Ammon's horn (tissue), 1 donor: ENCODE data around the gene POU1F1.
"Not testable (repeated sequence)": the region's sequence is repeated elsewhere in the genome, so short reads cannot be mapped to it uniquely, and the experiment has no call there.

Experiments
- DNase-seq: peaks from one replicate; pipeline ENCODE4 v3.0.0-alpha.2; 2016; ENCODE audit warnings: low spot score

Gene POU1F1

GRCh38 chr3:87250009-87250408 is 26.4 kb downstream of the POU1F1 start:
- DNase-seq: no peak

- no peak for DNase-seq
Measured at GRCh38 chr3:87248831-87249230, 27.6 kb downstream of the POU1F1 start.

- DNase-seq: not testable (repeated sequence)
Measured at GRCh38 chr3:87248231-87248630, 28.2 kb downstream of the POU1F1 start.

- DNase-seq: no peak
Measured at GRCh38 chr3:87247430-87247773, 29.0 kb downstream of the POU1F1 start.

- DNase-seq: no peak
Measured at GRCh38 chr3:87246662-87247429, 29.5 kb downstream of the POU1F1 start.

- no peak for DNase-seq
Measured at GRCh38 chr3:87236093-87236492, 40.3 kb downstream of the POU1F1 start.

- no peak for DNase-seq
Measured at GRCh38 chr3:87233805-87234204, 42.6 kb downstream of the POU1F1 start.

- no peak for DNase-seq
Measured at GRCh38 chr3:87229113-87229512, 47.3 kb downstream of the POU1F1 start.

- peak; percentile 8 for DNase-seq
Measured at GRCh38 chr3:87228316-87228715, 48.1 kb downstream of the POU1F1 start.

GRCh38 chr3:87227835-87228144 is 48.6 kb downstream of the POU1F1 start:
- no peak for DNase-seq

GRCh38 chr3:87227104-87227834 is 49.1 kb downstream of the POU1F1 start, which contains the start of gene CHMP2B:
Gene CHMP2B (plus strand): TSS chr3:87227309. CDS start chr3:87227523, 214 bp downstream.
- peak; percentile 93 for DNase-seq

GRCh38 chr3:87225659-87226058 is 50.7 kb downstream of the POU1F1 start:
- DNase-seq: peak; percentile 50

- no peak for DNase-seq
Measured at GRCh38 chr3:87219611-87220010, 56.8 kb downstream of the POU1F1 start.

- DNase-seq: no peak
Measured at GRCh38 chr3:87218560-87218959, 57.8 kb downstream of the POU1F1 start.
